ENCODE data around the gene ZCCHC7. TPM values are rescaled to one million over a fixed set of nuclear protein-coding genes. Genes with fewer than 3 reads are reported as not detected.
A peak's percentile ranks its signal among the peaks of the same experiment; 100 is the strongest.
"Not testable (repeated sequence)": the region's sequence is repeated elsewhere in the genome, so short reads cannot be mapped to it uniquely, and the experiment has no call there.

Gene ZCCHC7
- total and polyA plus RNA-seq, 9 donors = 11.1 to 20.3 (median 12.9) TPM

DNA sequence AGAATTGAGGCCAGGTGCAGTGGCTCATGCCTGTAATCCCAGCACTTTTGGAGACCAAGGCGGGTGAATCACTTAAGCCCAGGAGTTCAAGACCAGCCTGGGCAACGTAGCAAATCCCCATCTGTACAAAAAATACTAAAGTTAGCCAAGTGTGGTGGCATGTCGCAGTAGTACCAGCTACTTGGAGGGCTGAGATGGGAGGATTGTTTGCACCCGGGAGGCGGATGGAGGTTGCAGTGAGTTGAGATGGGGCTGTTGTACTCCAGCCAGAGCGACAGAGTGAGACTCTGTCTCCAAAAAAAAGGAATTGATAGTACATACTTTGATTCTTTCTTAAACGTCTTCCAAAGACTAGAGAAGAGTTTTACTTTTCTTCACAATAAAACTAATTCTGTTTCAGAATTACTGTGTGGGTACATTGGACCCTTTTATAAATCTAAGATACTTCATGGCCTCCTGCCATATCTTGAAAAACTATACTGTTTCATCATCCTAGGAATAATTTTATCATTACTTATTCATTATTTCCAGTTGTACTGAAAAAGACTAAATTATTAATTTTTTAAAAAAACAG lies 170.1 kb downstream of the ZCCHC7 start:
- H3K4me3 ChIP-seq (ENCODE audit: low read length) = no peak overlapping the region
- 100% methylated on average over 3 of the region's 7 CpGs for WGBS (ENCODE audit: insufficient coverage)
- no peaks in the 10 kb centered on the region for H3K27me3 ChIP-seq (ENCODE audit: control insufficient read depth, insufficient read depth, low read length)
- H3K36me3 ChIP-seq (ENCODE audit: control insufficient read depth, insufficient read depth, low read length) = no peaks in the 10 kb centered on the region
- H3K9me3 ChIP-seq (replicated peaks; ENCODE audit: control insufficient read depth, low read depth, low read length) = no peaks in the 10 kb centered on the region
- DNase-seq = no peak
- no peak overlapping the region for H3K27ac ChIP-seq (ENCODE audit: low read length)
- H3K4me1 ChIP-seq (ENCODE audit: control insufficient read depth, insufficient read depth, low read length) = no peaks in the 10 kb centered on the region

DNA sequence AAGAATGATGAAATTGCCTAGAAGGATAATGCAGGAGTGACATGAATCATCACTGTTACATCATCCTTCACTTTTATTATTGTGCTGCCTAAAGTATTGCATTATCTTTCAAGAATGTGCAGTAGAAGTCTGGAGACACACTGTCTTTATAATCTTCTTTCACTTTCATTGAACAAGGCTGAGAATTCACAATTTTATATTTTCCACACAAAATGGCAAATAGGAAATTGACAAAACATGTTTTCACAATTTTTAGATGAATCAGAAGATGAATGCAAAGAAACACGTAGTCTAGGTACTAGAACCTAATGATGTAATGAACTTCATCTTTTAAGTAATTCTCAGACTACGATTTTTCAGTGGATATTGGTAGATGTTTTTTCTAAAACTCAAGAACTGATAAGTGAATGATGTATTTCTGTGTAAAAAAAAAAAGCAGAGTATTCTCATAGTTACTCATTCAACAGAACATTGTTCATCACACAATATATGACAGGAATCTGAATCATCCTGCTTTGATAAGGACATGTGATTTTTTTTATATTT lies 170.6 kb downstream of the ZCCHC7 start:
- no peaks in the 10 kb centered on the region for H3K36me3 ChIP-seq (ENCODE audit: control insufficient read depth, insufficient read depth, low read length)
- no peaks in the 10 kb centered on the region for H3K27me3 ChIP-seq (ENCODE audit: control insufficient read depth, insufficient read depth, low read length)
- H3K4me1 ChIP-seq (ENCODE audit: control insufficient read depth, insufficient read depth, low read length) = no peaks in the 10 kb centered on the region
- peak; percentile 40 for DNase-seq
- no peaks in the 10 kb centered on the region for H3K9me3 ChIP-seq (replicated peaks; ENCODE audit: control insufficient read depth, low read depth, low read length)
- no peak overlapping the region for H3K4me3 ChIP-seq (ENCODE audit: low read length)
- H3K27ac ChIP-seq (ENCODE audit: low read length) = no peak overlapping the region
- WGBS (ENCODE audit: insufficient coverage) = no CpG with 5 or more reads among the region's 2 CpGs

DNA sequence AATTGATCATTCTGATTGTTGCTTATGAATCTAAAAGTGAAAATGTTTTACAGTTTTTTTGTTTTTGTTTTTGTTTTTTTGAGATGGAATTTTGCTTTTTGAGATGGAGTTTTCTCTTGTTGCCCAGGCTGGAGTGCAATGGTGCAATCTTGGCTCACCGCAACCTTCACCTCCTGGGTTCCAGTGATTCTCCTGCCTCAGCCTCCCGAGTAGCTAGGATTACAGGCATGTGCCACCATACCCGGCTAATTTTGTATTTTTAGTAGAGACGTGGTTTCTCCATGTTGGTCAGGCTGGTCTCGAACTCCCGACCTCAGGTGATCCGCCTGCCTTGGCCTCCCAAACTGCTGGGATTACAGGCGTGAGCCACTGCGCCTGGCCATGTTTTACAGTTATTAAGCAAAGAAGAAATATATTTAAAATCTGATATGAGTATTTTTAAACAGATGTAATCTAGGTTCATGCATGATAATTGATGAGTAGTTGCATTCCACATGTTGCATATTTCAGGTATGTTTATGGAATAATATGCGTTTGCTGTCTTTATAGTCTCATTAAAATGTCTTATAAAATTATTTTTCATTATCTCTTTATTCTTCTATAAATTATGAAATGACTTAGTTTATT lies 171.4 kb downstream of the ZCCHC7 start:
- not testable (repeated sequence) for H3K4me1 ChIP-seq (ENCODE audit: control insufficient read depth, insufficient read depth, low read length); H3K9me3 ChIP-seq (replicated peaks; ENCODE audit: control insufficient read depth, low read depth, low read length); H3K27ac ChIP-seq (ENCODE audit: low read length); DNase-seq; H3K36me3 ChIP-seq (ENCODE audit: control insufficient read depth, insufficient read depth, low read length); H3K27me3 ChIP-seq (ENCODE audit: control insufficient read depth, insufficient read depth, low read length); H3K4me3 ChIP-seq (ENCODE audit: low read length)
- WGBS (ENCODE audit: insufficient coverage) = 98% methylated on average over 5 of the region's 10 CpGs

DNA sequence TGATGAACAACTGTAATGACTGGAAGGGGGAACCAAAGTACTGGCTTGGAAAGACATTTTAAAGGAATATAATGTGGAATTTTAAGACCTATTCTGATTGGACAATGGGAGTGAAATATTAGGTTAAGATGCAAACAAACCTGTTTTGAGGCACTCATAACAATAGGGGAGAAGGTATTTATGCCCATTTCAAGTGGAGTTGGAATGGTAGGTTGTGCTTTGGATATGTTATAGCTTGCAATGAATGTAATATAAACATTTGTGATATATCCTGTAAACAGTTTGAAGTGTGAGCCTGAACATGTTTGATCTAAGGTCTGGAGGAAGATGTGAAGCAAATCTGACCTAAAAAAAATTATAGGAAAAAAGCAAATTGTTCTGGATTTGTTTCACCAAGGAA lies 172.5 kb downstream of the ZCCHC7 start:
- Histone ChIP-seq H3K4me3 (ENCODE audit: low read length) (no peak overlapping the region), H3K4me1 (ENCODE audit: control insufficient read depth, insufficient read depth, low read length) (no peaks in the 10 kb centered on the region), H3K9me3 (replicated peaks; ENCODE audit: control insufficient read depth, low read depth, low read length) (no peaks in the 10 kb centered on the region), H3K27me3 (ENCODE audit: control insufficient read depth, insufficient read depth, low read length) (no peaks in the 10 kb centered on the region), H3K36me3 (ENCODE audit: control insufficient read depth, insufficient read depth, low read length) (no peaks in the 10 kb centered on the region), H3K27ac (ENCODE audit: low read length) (no peak overlapping the region)
- DNase-seq = no peak

DNA sequence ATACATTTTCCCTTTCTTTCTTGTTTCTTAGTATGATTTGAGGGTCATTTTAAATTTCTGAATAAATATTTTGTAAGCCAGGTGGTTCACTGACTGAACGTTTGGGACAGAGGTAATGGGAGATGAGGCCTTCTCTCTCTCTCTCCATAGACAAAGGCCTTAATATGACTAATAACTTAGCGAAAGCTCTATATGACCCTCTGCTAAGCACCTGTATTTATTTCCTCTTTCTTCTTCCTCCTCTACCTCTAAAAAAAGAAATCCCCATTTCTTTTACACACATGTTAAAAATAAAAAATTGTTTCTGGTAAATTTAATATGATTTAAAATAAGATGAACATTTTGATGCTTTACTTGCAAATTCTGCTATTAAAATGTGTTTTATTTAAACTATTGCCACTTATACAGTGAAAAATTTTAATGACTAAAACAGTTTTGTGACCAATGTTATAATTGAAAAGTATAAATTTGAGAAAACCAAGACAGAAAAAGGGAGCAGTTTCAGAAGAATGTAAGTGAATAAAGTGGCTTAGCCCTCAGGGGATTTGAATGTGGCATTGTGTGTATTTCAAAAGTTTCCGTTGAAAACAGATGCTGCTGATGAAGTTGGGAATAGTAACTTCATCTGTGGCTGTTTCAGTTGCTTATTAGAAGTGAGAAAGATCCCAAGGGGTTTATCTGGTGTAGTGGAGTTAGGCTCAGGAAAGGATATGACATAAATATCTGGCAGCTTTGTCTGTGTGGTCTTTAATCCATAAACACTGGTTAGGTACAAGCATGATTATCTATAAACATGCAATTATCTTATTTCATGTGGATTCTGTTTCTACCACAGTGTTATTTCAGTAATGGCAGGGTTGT lies 173.5 kb downstream of the ZCCHC7 start:
- WGBS (ENCODE audit: insufficient coverage) = no CpG with 5 or more reads among the region's 3 CpGs
- Histone ChIP-seq H3K27ac (ENCODE audit: low read length) (no peak overlapping the region), H3K36me3 (ENCODE audit: control insufficient read depth, insufficient read depth, low read length) (no peaks in the 10 kb centered on the region), H3K9me3 (replicated peaks; ENCODE audit: control insufficient read depth, low read depth, low read length) (no peaks in the 10 kb centered on the region), H3K27me3 (ENCODE audit: control insufficient read depth, insufficient read depth, low read length) (no peaks in the 10 kb centered on the region), H3K4me1 (ENCODE audit: control insufficient read depth, insufficient read depth, low read length) (no peaks in the 10 kb centered on the region), H3K4me3 (ENCODE audit: low read length) (no peak overlapping the region)
- DNase-seq = peak; percentile 75

DNA sequence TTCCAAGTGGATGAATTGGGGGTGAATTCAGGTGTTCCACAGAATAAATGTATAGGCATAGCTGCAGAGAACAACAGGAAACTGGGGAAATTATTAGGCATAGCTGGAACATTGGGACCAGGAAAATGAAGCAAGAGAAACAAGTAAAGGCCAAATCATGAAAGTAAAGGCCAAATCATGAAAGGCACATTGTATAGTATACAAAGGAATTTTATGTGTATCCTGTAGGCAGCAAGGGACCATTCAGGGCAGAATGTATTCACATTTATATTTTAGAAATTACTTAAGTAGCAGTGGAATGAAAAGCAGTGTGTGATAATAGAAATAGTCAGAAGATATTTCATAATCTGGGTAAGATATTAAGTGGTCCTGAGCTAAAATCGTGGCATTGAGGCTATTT lies 174.8 kb downstream of the ZCCHC7 start:
- no CpG with 5 or more reads among the region's 1 CpG for WGBS (ENCODE audit: insufficient coverage)
- Histone ChIP-seq H3K4me1 (ENCODE audit: control insufficient read depth, insufficient read depth, low read length) (no peaks in the 10 kb centered on the region), H3K27me3 (ENCODE audit: control insufficient read depth, insufficient read depth, low read length) (no peaks in the 10 kb centered on the region), H3K4me3 (ENCODE audit: low read length) (no peak overlapping the region), H3K36me3 (ENCODE audit: control insufficient read depth, insufficient read depth, low read length) (no peaks in the 10 kb centered on the region), H3K9me3 (replicated peaks; ENCODE audit: control insufficient read depth, low read depth, low read length) (no peaks in the 10 kb centered on the region), H3K27ac (ENCODE audit: low read length) (no peak overlapping the region)
- no peak for DNase-seq

DNA sequence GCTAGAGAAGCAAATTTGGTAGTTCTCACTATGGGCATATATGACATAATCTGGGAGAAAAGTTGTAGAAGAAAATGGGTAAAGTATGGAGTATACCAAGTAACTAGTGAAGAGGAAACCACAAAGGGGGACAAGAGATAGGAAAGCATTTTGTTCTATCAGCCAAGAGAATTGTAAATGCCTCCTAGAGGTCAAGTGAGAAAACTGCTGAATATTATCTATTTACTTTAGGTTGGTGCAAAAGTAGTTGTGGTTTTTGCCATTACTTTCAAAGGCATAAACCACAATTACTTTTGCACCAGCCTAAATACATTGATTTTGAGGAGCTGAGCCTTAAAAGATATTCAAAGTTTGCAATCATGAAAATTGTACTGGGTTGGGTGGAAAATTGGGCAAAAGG lies 175.4 kb downstream of the ZCCHC7 start:
- Histone ChIP-seq H3K36me3 (ENCODE audit: control insufficient read depth, insufficient read depth, low read length) (no peaks in the 10 kb centered on the region), H3K4me3 (ENCODE audit: low read length) (no peak overlapping the region), H3K9me3 (replicated peaks; ENCODE audit: control insufficient read depth, low read depth, low read length) (no peaks in the 10 kb centered on the region), H3K4me1 (ENCODE audit: control insufficient read depth, insufficient read depth, low read length) (no peaks in the 10 kb centered on the region), H3K27me3 (ENCODE audit: control insufficient read depth, insufficient read depth, low read length) (no peaks in the 10 kb centered on the region), H3K27ac (ENCODE audit: low read length) (no peak overlapping the region)
- no peak for DNase-seq

DNA sequence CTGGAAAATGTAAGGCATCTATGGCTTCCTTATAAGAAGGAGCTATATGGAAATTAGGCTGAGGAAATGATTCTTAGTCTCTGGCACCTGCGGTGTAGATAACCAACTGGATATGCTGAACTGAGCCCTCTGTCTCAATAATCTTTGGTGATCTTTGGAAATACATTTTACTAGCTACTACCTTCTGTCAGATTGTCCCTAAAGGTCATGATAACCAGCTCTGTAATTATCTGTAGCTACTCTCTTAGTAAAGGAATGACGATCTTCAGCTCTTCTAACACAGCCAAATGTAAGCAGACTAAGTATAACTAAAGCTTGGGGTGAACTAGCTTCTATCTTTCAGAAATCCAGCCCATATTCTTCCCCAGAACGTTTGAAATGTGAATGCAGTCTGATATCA lies 177.2 kb downstream of the ZCCHC7 start:
- Histone ChIP-seq H3K27me3 (ENCODE audit: control insufficient read depth, insufficient read depth, low read length) (no peaks in the 10 kb centered on the region), H3K27ac (ENCODE audit: low read length) (no peak overlapping the region), H3K4me3 (ENCODE audit: low read length) (no peak overlapping the region), H3K36me3 (ENCODE audit: control insufficient read depth, insufficient read depth, low read length) (no peaks in the 10 kb centered on the region), H3K9me3 (replicated peaks; ENCODE audit: control insufficient read depth, low read depth, low read length) (no peaks in the 10 kb centered on the region), H3K4me1 (ENCODE audit: control insufficient read depth, insufficient read depth, low read length) (no peaks in the 10 kb centered on the region)
- no peak for DNase-seq
- WGBS (ENCODE audit: insufficient coverage) = 83% methylated on average over 1 of the region's 3 CpGs

DNA sequence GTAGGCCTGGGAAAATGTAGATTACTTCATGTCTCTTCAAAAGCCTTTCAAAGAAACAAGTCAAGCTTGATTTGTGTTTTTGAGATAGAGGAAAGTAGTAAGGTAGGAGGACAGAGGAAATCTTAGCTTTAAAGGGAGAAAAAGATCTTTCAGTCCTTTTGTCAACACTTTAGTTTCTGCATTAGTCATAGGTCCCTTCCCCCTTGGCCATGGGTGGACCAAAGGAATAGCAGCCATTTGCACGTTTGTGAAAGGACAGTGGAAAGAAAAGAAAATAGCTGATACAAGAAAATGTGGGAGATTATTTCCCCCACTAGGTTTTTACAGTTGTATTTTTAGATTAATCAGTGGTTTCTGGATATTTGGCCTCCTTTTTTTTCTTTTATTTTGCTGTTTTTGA lies 180.2 kb downstream of the ZCCHC7 start:
- Histone ChIP-seq H3K4me3 (ENCODE audit: low read length) (no peak overlapping the region), H3K27ac (ENCODE audit: low read length) (no peak overlapping the region), H3K36me3 (ENCODE audit: control insufficient read depth, insufficient read depth, low read length) (no peaks in the 10 kb centered on the region), H3K9me3 (replicated peaks; ENCODE audit: control insufficient read depth, low read depth, low read length) (no peaks in the 10 kb centered on the region), H3K27me3 (ENCODE audit: control insufficient read depth, insufficient read depth, low read length) (no peaks in the 10 kb centered on the region), H3K4me1 (ENCODE audit: control insufficient read depth, insufficient read depth, low read length) (no peaks in the 10 kb centered on the region)
- WGBS (ENCODE audit: insufficient coverage) = no CpG with 5 or more reads among the region's 1 CpG
- no peak for DNase-seq

DNA sequence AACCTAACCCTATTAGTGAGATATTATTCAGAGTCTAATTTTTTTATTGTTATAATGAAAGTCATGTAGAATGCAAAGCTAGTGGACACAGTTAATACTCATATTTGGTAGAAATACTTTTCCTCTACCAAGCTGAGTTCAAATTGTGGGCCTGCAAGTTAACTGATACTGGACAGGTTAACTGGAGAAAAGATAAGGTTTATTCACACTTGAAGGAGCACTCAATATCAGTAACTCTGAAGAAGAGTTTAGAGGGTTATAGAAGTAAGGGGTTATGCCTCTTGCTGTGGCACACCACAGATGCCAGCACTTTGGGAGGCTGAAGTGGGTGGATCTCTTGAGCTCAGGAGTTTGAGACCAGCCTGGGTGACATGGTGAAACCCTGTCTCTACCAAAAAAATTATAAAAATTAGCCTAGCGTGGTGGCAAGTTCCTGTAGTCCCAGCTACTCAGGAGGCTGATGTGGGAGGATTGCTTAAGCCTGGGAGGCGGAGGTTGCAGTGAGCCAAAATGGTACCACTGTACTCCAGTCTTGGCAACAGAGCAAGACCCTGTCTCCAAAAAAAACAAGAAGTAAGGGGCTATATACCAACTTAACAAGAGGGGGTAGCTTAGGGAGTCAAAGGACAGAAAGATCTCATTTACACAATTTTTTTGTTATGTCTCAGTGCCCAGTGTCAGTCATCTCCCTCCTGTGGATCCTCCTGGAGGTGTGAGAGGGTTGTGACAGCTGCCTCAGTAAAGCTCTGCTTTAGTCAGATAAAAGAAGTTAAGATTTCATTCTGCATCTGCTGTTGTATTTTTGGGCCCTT lies 180.9 kb downstream of the ZCCHC7 start:
- H3K27me3 ChIP-seq (ENCODE audit: control insufficient read depth, insufficient read depth, low read length) = no peaks in the 10 kb centered on the region
- WGBS (ENCODE audit: insufficient coverage) = no CpG with 5 or more reads among the region's 2 CpGs
- H3K4me3 ChIP-seq (ENCODE audit: low read length) = no peak overlapping the region
- no peak for DNase-seq
- no peaks in the 10 kb centered on the region for H3K9me3 ChIP-seq (replicated peaks; ENCODE audit: control insufficient read depth, low read depth, low read length)
- no peaks in the 10 kb centered on the region for H3K36me3 ChIP-seq (ENCODE audit: control insufficient read depth, insufficient read depth, low read length)
- H3K4me1 ChIP-seq (ENCODE audit: control insufficient read depth, insufficient read depth, low read length) = no peaks in the 10 kb centered on the region
- H3K27ac ChIP-seq (ENCODE audit: low read length) = no peak overlapping the region

All from muscle of leg (tissue), 11 donors.